ENCODE measurements around the gene UBE2H. TPM values are rescaled to one million over a fixed set of nuclear protein-coding genes. Genes with fewer than 3 reads are reported as not detected.
A peak's percentile ranks its signal among the peaks of the same experiment; 100 is the strongest.

The UBE2H gene
- total and polyA plus RNA-seq, 4 donors: 11.9 to 84.2 (median 23.7) TPM

DNA sequence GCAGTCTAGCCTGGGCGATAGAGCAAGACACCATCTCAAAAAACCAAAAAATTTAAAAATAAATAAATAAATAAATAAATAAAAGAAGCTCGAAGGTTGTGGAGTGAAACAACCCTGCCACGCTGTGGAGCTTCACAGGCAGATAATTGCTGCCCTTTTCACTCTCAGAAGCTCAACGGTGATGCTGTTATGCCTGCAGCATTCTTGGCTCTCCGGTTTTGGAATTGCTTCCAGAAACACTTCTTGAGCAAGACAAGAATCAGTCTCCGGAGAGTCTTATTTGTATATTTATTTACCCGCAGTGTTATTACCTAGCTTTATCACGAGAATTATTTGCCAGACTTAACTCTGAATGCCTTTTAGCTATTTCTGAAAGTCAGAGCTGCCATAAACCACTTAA, 40.5 kb upstream of the UBE2H start:
- WGBS: 92% methylated on average over 8 of the region's 8 CpGs
- no peak overlapping the region for H3K4me3 ChIP-seq (ENCODE audit: low read depth in 1 of 3, low read length in 3 of 3)

DNA sequence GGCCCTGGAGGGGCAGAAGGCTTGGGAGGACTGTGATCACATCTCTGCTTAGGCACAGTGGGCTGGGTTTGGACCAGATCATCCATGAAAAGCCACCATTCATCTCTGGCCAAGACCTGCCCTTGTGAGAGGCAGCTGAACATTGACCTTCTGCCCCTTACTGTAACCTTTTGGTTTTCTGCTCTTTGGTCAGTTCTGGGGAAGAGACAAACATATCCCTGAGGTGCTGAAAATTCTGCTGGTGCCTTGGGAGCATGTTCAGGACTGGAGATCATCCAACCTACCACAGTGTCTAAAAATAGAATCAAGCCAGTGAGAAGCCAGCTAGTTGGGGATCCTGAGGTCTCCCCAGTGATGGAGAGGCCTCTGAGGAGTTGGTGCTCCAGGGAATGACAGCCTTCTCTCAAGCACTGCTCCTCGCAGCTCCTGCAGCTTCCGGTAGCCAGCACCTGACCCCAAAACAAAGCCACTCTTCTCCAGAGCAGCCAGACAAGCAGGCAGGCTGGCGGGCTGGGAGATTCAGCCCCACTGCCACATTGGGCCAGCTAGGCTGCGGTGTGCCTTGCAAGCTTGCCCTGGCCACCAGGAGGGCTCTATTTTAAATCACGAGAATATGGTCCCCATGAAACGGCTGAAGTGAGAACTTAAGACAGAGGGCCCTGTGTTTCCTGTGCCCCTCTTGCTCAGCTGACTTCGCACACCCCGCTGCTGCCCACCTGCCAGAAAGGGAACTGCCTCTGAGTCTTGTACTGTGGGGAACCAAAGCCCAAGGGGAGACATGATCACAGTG, 37.8 kb upstream of the UBE2H start:
- Histone ChIP-seq H3K9me3 (ENCODE audit: control insufficient read depth in 4 of 4, low read length in 3 of 4) (no peaks in the 10 kb centered on the region), H3K4me3 (ENCODE audit: low read depth in 1 of 3, low read length in 3 of 3) (no peak overlapping the region), H3K9ac (ENCODE audit: low read depth in 1 of 2, low read length in 2 of 2) (no peak overlapping the region), H3K4me1 (ENCODE audit: control insufficient read depth in 4 of 4, insufficient read depth in 4 of 4, low read length in 3 of 4) (peaks cover 3 to 9% (median 6%) of the 10 kb centered on the region in 4 donors), H3K27me3 (ENCODE audit: control insufficient read depth in 4 of 4, insufficient read depth in 4 of 4, low read length in 3 of 4) (no peaks in the 10 kb centered on the region), H3K36me3 (ENCODE audit: control insufficient read depth in 4 of 4, insufficient read depth in 3 of 4, low read depth in 1 of 4, low read length in 3 of 4) (no peaks in the 10 kb centered on the region), H3K27ac (ENCODE audit: low read depth in 1 of 2, low read length in 2 of 2) (no peak overlapping the region)
- 83% methylated on average over 8 of the region's 8 CpGs for WGBS
- DNase-seq (ENCODE audit: low spot score): no peak
- TF ChIP-seq JUND (IDR thresholded peaks at IDR 0.05): peak in 1 of 2 donors; percentile 21
- peak; percentile 67 for TF ChIP-seq HNF4G (IDR thresholded peaks at IDR 0.05)
- TF ChIP-seq, protein P1, sequence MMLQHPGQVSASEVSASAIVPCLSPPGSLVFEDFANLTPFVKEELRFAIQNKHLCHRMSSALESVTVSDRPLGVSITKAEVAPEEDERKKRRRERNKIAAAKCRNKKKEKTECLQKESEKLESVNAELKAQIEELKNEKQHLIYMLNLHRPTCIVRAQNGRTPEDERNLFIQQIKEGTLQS (IDR thresholded peaks at IDR 0.05): no peak
- peak; percentile 79 for TF ChIP-seq NR2F2 (IDR thresholded peaks at IDR 0.05)
- TF ChIP-seq HNF4A (conservative IDR thresholded peaks at IDR 0.05): peak; percentile 89 to 91
- TF ChIP-seq GABPA (IDR thresholded peaks at IDR 0.05 in 1 of 2, conservative IDR thresholded peaks at IDR 0.05 in 1 of 2): no peak
- peak; percentile 63 for TF ChIP-seq SP1 (IDR thresholded peaks at IDR 0.05)
- no peak for TF ChIP-seq FOXA1 (IDR thresholded peaks at IDR 0.05)
- TF ChIP-seq YY1 (IDR thresholded peaks at IDR 0.05): peak; percentile 35
- TF ChIP-seq, protein P2, sequence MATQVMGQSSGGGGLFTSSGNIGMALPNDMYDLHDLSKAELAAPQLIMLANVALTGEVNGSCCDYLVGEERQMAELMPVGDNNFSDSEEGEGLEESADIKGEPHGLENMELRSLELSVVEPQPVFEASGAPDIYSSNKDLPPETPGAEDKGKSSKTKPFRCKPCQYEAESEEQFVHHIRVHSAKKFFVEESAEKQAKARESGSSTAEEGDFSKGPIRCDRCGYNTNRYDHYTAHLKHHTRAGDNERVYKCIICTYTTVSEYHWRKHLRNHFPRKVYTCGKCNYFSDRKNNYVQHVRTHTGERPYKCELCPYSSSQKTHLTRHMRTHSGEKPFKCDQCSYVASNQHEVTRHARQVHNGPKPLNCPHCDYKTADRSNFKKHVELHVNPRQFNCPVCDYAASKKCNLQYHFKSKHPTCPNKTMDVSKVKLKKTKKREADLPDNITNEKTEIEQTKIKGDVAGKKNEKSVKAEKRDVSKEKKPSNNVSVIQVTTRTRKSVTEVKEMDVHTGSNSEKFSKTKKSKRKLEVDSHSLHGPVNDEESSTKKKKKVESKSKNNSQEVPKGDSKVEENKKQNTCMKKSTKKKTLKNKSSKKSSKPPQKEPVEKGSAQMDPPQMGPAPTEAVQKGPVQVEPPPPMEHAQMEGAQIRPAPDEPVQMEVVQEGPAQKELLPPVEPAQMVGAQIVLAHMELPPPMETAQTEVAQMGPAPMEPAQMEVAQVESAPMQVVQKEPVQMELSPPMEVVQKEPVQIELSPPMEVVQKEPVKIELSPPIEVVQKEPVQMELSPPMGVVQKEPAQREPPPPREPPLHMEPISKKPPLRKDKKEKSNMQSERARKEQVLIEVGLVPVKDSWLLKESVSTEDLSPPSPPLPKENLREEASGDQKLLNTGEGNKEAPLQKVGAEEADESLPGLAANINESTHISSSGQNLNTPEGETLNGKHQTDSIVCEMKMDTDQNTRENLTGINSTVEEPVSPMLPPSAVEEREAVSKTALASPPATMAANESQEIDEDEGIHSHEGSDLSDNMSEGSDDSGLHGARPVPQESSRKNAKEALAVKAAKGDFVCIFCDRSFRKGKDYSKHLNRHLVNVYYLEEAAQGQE (IDR thresholded peaks at IDR 0.05): peak; percentile 56
- peak; percentile 63 to 73 for TF ChIP-seq RXRA (IDR thresholded peaks at IDR 0.05)
- peak in 1 of 2 donors; percentile 58 for TF ChIP-seq RAD21 (IDR thresholded peaks at IDR 0.05)

More for the DNA sequence above, 40.5 kb upstream of the UBE2H start:
- TF ChIP-seq, protein P3, sequence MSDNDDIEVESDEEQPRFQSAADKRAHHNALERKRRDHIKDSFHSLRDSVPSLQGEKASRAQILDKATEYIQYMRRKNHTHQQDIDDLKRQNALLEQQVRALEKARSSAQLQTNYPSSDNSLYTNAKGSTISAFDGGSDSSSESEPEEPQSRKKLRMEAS (IDR thresholded peaks at IDR 0.05): no peak
- TF ChIP-seq SP1 (IDR thresholded peaks at IDR 0.05) (no peak), TAF1 (conservative IDR thresholded peaks at IDR 0.05) (no peak), HNF4A (conservative IDR thresholded peaks at IDR 0.05) (no peak), HNF4G (IDR thresholded peaks at IDR 0.05) (no peak), GABPA (IDR thresholded peaks at IDR 0.05 in 1 of 2, conservative IDR thresholded peaks at IDR 0.05 in 1 of 2) (no peak), JUND (IDR thresholded peaks at IDR 0.05) (no peak)
- TF ChIP-seq, protein P2 (IDR thresholded peaks at IDR 0.05): no peak
- DNase-seq (ENCODE audit: low spot score): no peak
- no peaks in the 10 kb centered on the region for H3K36me3 ChIP-seq (ENCODE audit: control insufficient read depth in 4 of 4, insufficient read depth in 3 of 4, low read depth in 1 of 4, low read length in 3 of 4)
- H3K4me1 ChIP-seq (ENCODE audit: control insufficient read depth in 4 of 4, insufficient read depth in 4 of 4, low read length in 3 of 4): peaks cover 3 to 9% (median 6%) of the 10 kb centered on the region in 4 donors
- no peak overlapping the region for H3K9ac ChIP-seq (ENCODE audit: low read depth in 1 of 2, low read length in 2 of 2)
- no peaks in the 10 kb centered on the region for H3K27me3 ChIP-seq (ENCODE audit: control insufficient read depth in 4 of 4, insufficient read depth in 4 of 4, low read length in 3 of 4)
- H3K9me3 ChIP-seq (ENCODE audit: control insufficient read depth in 4 of 4, low read length in 3 of 4): no peaks in the 10 kb centered on the region
- no peak overlapping the region for H3K27ac ChIP-seq (ENCODE audit: low read depth in 1 of 2, low read length in 2 of 2)
